GM21786 (cell line): Measurements from ENCODE around the gene RAB29.
"Not testable (repeated sequence)": the region's sequence is repeated elsewhere in the genome, so short reads cannot be mapped to it uniquely, and the experiment has no call there.

Experiments used
- ATAC-seq: cut with Tn5 transposase; IDR thresholded peaks from one replicate; pipeline ENCODE4 v1.9.1; 2021; ENCODE audit not compliant: unreplicated experiment

RAB29 gene

DNA sequence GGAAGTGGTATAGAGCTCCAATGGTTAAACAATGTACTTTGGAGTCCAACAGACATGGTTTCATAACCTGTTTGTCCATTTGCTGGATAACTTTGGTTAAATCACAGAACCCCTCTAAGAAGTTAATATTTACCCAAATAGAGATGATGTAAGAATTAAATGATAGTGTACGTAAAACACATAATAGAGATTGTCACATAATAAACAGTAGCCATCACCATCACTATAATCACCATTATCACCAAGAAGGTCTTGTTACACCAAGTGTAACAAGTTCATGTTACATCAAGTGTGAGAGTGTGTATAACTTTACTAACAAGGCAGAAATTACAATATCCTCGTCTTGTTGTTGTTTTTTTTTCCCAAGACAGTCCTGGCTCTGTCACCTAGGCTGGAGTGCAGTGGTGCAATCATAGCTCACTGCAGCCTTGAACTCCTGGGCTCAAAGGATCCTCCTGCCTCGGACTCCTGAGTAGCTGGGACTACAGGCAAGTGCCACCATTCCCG lies 48.6 kb downstream of the RAB29 start:
- ATAC-seq: no peak

DNA sequence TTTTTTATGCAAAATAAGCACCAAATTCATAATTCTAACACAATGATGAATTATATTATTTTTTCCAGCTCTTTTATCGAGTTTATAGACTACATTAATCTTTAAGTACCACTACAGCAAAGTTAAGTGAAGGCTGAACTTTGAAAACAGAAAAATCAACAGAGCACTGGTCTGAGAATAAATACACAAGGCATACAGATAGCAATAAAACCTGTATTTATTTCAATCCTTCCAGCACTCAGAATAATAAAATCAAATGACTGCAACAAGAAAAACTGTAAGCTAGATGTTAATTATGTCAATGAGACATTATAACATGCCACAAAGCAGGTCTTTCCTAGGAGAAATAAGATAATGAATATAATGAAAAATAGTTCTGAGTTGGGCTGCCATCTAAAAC lies 49.8 kb downstream of the RAB29 start:
- no peak for ATAC-seq

DNA sequence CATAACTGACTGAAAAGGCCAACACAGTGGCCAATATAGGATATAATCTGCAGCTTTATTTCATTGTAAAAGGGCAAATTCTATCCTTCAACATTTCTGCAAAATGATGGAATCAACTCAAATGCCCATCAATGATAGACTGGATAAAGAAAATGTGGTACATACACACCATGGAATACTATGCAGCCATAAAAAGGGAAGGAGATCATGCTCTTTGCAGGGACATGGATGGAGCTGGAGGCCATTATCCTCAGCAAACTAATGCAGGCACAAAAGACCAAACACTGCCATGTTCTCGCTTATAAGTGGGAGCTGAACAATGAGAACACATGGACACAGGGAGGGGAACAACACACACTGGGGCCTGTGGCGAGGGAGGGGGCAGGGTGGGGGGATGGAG lies 54.5 kb downstream of the RAB29 start:
- not testable (repeated sequence) for ATAC-seq

DNA sequence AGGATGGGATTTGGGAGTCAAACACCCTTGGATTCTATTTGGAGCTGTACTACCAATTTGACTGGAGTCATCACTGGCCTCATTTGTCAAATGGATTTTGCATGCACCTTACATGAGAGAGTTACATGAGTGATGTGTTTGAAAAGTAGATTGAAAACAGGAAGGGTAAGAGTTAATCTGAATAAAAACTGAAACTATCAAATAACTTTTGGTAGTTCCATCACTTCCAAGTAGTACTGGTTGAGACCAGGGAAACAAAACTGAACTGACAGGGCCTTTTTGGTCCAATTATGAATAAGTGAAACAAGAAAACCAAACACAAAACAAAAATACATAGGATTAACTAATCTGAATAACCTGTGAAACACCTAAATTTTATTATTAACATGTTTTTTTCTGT lies 55.5 kb downstream of the RAB29 start:
- no peak for ATAC-seq

DNA sequence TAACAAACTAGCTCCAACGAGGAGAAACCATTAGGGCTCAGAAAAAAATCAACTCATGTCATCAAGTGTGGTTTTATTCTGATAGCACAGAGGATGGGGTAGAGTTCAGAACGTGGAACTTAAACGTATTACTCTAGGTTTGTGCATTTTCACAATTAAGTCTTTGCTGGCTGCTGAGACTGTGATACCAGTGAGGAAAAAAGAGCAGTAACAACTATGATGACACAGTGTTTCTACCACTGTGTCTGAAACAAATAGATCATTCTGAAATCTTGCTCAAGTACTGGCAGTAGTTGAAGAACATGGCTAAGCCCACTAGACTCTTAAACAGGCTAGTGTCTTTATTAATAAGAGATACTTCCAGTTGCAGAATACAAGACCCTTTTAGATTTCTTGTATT lies 56.3 kb downstream of the RAB29 start:
- ATAC-seq: no peak
